Nephron (organoid): Measurements from ENCODE around the gene RASA3.

Experiments used
- H3K27ac Mint-ChIP-seq, 3 experiments: 2 replicates each; pipeline ENCODE4 v1.8.0; 2020; ENCODE audit warnings: mixed read lengths in 3 of 3, mild to moderate bottlenecking in 2 of 3, moderate library complexity in 1 of 3
- H3K27me3 Mint-ChIP-seq: 2 replicates; pipeline ENCODE4 v1.8.0; 2021; ENCODE audit warnings: low read depth, mild to moderate bottlenecking, moderate library complexity, mixed read lengths
- H3K36me3 Mint-ChIP-seq: 2 replicates; pipeline ENCODE4 v1.8.0; 2020; ENCODE audit warnings: low read depth, mixed read lengths
- H3K4me1 Mint-ChIP-seq: 2 replicates; pipeline ENCODE4 v1.8.0; 2020; ENCODE audit warnings: mixed read lengths
- H3K4me3 Mint-ChIP-seq, 3 experiments: 2 replicates each; pipeline ENCODE4 v1.8.0; 2020; ENCODE audit warnings: mild to moderate bottlenecking in 3 of 3, mixed read lengths in 3 of 3, moderate library complexity in 2 of 3
- H3K9me3 Mint-ChIP-seq: 2 replicates; pipeline ENCODE4 v1.8.0; 2020; ENCODE audit warnings: mixed read lengths
- CTCF ChIP-seq, 3 experiments: fragments of 200-600 bp; sonication (generic); IDR thresholded peaks; one replicate each; pipeline ENCODE4 v1.5.0; 2021; ENCODE audit warnings: antibody characterized with exemption in 3 of 3; ENCODE audit not compliant: unreplicated experiment in 3 of 3

RASA3 gene

GRCh38 chr13:114124431-114124830, 8.0 kb downstream of the RASA3 start:
- Mint-ChIP-seq H3K27me3 (no peaks in the 10 kb centered on the region), H3K27ac (peak overlapping the region in 1 of 3 experiments; percentile 13), H3K4me1 (peaks cover 48% of the 10 kb centered on the region), H3K36me3 (no peaks in the 10 kb centered on the region), H3K4me3 (no peak overlapping the region), H3K9me3 (no peaks in the 10 kb centered on the region)
- no peak for TF ChIP-seq CTCF (IDR thresholded peaks at IDR 0.05; ENCODE audit: unreplicated experiment in 3 of 3)

GRCh38 chr13:114123876-114124275, 8.5 kb downstream of the RASA3 start:
- peaks cover 47% of the 10 kb centered on the region for H3K4me1 Mint-ChIP-seq
- no peak for TF ChIP-seq CTCF (IDR thresholded peaks at IDR 0.05; ENCODE audit: unreplicated experiment in 3 of 3)
- no peaks in the 10 kb centered on the region for H3K9me3 Mint-ChIP-seq
- no peaks in the 10 kb centered on the region for H3K36me3 Mint-ChIP-seq
- H3K27me3 Mint-ChIP-seq, result no peaks in the 10 kb centered on the region
- H3K4me3 Mint-ChIP-seq, result no peak overlapping the region
- no peak overlapping the region for H3K27ac Mint-ChIP-seq

GRCh38 chr13:114123448-114123847, 9.0 kb downstream of the RASA3 start:
- Mint-ChIP-seq H3K27me3 (no peaks in the 10 kb centered on the region), H3K27ac (no peak overlapping the region), H3K4me3 (no peak overlapping the region), H3K4me1 (peaks cover 47% of the 10 kb centered on the region), H3K36me3 (no peaks in the 10 kb centered on the region), H3K9me3 (no peaks in the 10 kb centered on the region)
- no peak for TF ChIP-seq CTCF (IDR thresholded peaks at IDR 0.05; ENCODE audit: unreplicated experiment in 3 of 3)

- Mint-ChIP-seq H3K27ac (no peak overlapping the region), H3K27me3 (no peaks in the 10 kb centered on the region), H3K4me3 (no peak overlapping the region), H3K36me3 (no peaks in the 10 kb centered on the region), H3K9me3 (no peaks in the 10 kb centered on the region), H3K4me1 (peaks cover 45% of the 10 kb centered on the region)
- no peak for TF ChIP-seq CTCF (IDR thresholded peaks at IDR 0.05; ENCODE audit: unreplicated experiment in 3 of 3)
These were observed 9.7 kb downstream of the RASA3 start for GRCh38 chr13:114122591-114123211.

- TF ChIP-seq CTCF (IDR thresholded peaks at IDR 0.05; ENCODE audit: unreplicated experiment in 3 of 3), result no peak
- Mint-ChIP-seq H3K27me3 (no peaks in the 10 kb centered on the region), H3K27ac (no peak overlapping the region), H3K4me3 (no peak overlapping the region), H3K9me3 (no peaks in the 10 kb centered on the region), H3K4me1 (peaks cover 39% of the 10 kb centered on the region), H3K36me3 (no peaks in the 10 kb centered on the region)
These were observed 10.3 kb downstream of the RASA3 start for GRCh38 chr13:114122127-114122511.

- H3K36me3 Mint-ChIP-seq, result no peaks in the 10 kb centered on the region
- no peaks in the 10 kb centered on the region for H3K27me3 Mint-ChIP-seq
- no peaks in the 10 kb centered on the region for H3K9me3 Mint-ChIP-seq
- TF ChIP-seq CTCF (IDR thresholded peaks at IDR 0.05; ENCODE audit: unreplicated experiment in 3 of 3), result no peak
- peak overlapping the region; percentile 69 to 94 (median 83) for H3K27ac Mint-ChIP-seq
- H3K4me3 Mint-ChIP-seq, result peak overlapping the region in 1 of 3 experiments; percentile 16
- peaks cover 34% of the 10 kb centered on the region for H3K4me1 Mint-ChIP-seq
These were observed 10.8 kb downstream of the RASA3 start for GRCh38 chr13:114121496-114122126.
